Ectodermal cell (in vitro differentiated cells): ENCODE results near the gene MXRA7.
"Not testable (repeated sequence)": the region's sequence is repeated elsewhere in the genome, so short reads cannot be mapped to it uniquely, and the experiment has no call there.

Source experiments
- H3K27ac ChIP-seq: 2 replicates; pipeline ENCODE4 v1.7.0; 2013; ENCODE audit warnings: mild to moderate bottlenecking, low read depth, low read length; ENCODE audit not compliant: insufficient read depth, poor library complexity, severe bottlenecking
- H3K27me3 ChIP-seq: 2 replicates; pipeline ENCODE4 v1.7.0; 2013; ENCODE audit warnings: mild to moderate bottlenecking, low read length; ENCODE audit not compliant: insufficient read depth, control insufficient read depth, poor library complexity, severe bottlenecking
- H3K36me3 ChIP-seq: one replicate; pipeline ENCODE4 v1.7.0; 2013; ENCODE audit warnings: low read length; ENCODE audit not compliant: control insufficient read depth, insufficient read depth
- H3K4me1 ChIP-seq: one replicate; pipeline ENCODE4 v1.7.0; 2013; ENCODE audit warnings: low read length; ENCODE audit not compliant: control insufficient read depth, insufficient read depth
- H3K4me3 ChIP-seq: 2 replicates; pipeline ENCODE4 v1.7.0; 2013; ENCODE audit warnings: low read depth, low read length, control low read depth; ENCODE audit not compliant: insufficient read depth
- H3K9me3 ChIP-seq: 2 replicates; pipeline ENCODE4 v1.7.0; 2013; ENCODE audit warnings: mild to moderate bottlenecking, low read length, moderate library complexity; ENCODE audit not compliant: control insufficient read depth
- WGBS, 2 experiments: methylation state at CpG; one replicate each; pipeline ENCODE4 v1.1.7; 2013; ENCODE audit warnings: missing lambda C conversion rate in 2 of 2; 5-methylcytosine and 5-hydroxymethylcytosine counted together

MXRA7 gene

GRCh38 chr17:76726231-76726775, 15.5 kb upstream of the MXRA7 start, which contains the start of gene JMJD6:
Gene JMJD6, minus strand, starts transcription at chr17:76726606. Its CDS starts 131 bp downstream, at chr17:76726475.
- Histone ChIP-seq H3K9me3 (no peaks in the 10 kb centered on the region), H3K4me3 (peak within 1 kb of the TSS; percentile 77), H3K27ac (peak within 1 kb of the TSS; percentile 98), H3K27me3 (no peaks in the 10 kb centered on the region), H3K36me3 (peaks cover 6% of the 10 kb centered on the region), H3K4me1 (peaks cover 5% of the 10 kb centered on the region)
- WGBS, 2 experiments, result 0% methylated on average over 60 of the region's 60 CpGs

- H3K4me1 ChIP-seq, result peaks cover 5% of the 10 kb centered on the region
Observed at GRCh38 chr17:76725580-76726230, 14.9 kb upstream of the MXRA7 start.

GRCh38 chr17:76723812-76724211, 13.0 kb upstream of the MXRA7 start:
- Histone ChIP-seq H3K4me1 (peaks cover 5% of the 10 kb centered on the region), H3K27me3 (no peaks in the 10 kb centered on the region), H3K9me3 (no peaks in the 10 kb centered on the region), H3K27ac (no peak overlapping the region), H3K4me3 (no peak overlapping the region), H3K36me3 (peaks cover 20% of the 10 kb centered on the region)
- 95 to 98% methylated on average over 9 of the region's 9 CpGs for WGBS, 2 experiments

More at GRCh38 chr17:76725580-76726230, 14.9 kb upstream of the MXRA7 start:
- no peaks in the 10 kb centered on the region for H3K27me3 ChIP-seq
- peak overlapping the region; percentile 98 for H3K27ac ChIP-seq
- 17 to 18% methylated on average over 38 of the region's 38 CpGs for WGBS, 2 experiments
- H3K9me3 ChIP-seq, result no peaks in the 10 kb centered on the region
- H3K36me3 ChIP-seq, result peaks cover 5% of the 10 kb centered on the region
- peak overlapping the region; percentile 77 for H3K4me3 ChIP-seq

- WGBS, 2 experiments, result 93 to 97% methylated on average over 8 of the region's 8 CpGs
- H3K9me3 ChIP-seq, H3K27me3 ChIP-seq, H3K4me1 ChIP-seq, H3K27ac ChIP-seq, H3K4me3 ChIP-seq: not testable (repeated sequence)
- peaks cover 29% of the 10 kb centered on the region for H3K36me3 ChIP-seq
Observed at GRCh38 chr17:76722977-76723376, 12.2 kb upstream of the MXRA7 start.

- no peak overlapping the region for H3K4me3 ChIP-seq
- WGBS, 2 experiments, result 94% methylated on average over 8 of the region's 8 CpGs
- no peak overlapping the region for H3K27ac ChIP-seq
- H3K27me3 ChIP-seq, result no peaks in the 10 kb centered on the region
- no peaks in the 10 kb centered on the region for H3K9me3 ChIP-seq
- peaks cover 5% of the 10 kb centered on the region for H3K4me1 ChIP-seq
- H3K36me3 ChIP-seq, result peaks cover 33% of the 10 kb centered on the region
Observed at GRCh38 chr17:76722279-76722678, 11.5 kb upstream of the MXRA7 start.

DNA sequence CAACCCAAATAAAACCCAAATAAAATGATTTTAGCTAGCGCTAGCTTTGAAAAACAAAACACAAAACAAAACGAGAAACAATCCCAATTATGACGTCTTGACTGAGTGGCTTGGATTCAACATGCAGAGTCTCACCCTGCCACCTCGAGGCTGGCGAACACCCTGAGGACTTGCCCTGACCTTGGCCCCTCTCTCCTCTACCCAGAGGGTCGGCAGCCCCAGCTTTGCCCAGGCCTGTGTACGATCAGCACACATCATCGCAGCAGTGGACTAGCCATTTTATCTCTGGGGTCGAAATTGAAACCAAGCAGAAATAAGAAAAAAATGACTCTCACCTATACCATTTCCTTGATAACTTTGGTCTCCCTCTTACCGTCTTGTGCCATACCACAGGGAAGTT, 10.7 kb upstream of the MXRA7 start:
- peaks cover 36% of the 10 kb centered on the region for H3K36me3 ChIP-seq
- H3K27me3 ChIP-seq, result no peaks in the 10 kb centered on the region
- no peaks in the 10 kb centered on the region for H3K9me3 ChIP-seq
- no peak overlapping the region for H3K27ac ChIP-seq
- H3K4me3 ChIP-seq, result no peak overlapping the region
- H3K4me1 ChIP-seq, result peaks cover 5% of the 10 kb centered on the region
- WGBS, 2 experiments, result 95 to 98% methylated on average over 10 of the region's 10 CpGs

DNA sequence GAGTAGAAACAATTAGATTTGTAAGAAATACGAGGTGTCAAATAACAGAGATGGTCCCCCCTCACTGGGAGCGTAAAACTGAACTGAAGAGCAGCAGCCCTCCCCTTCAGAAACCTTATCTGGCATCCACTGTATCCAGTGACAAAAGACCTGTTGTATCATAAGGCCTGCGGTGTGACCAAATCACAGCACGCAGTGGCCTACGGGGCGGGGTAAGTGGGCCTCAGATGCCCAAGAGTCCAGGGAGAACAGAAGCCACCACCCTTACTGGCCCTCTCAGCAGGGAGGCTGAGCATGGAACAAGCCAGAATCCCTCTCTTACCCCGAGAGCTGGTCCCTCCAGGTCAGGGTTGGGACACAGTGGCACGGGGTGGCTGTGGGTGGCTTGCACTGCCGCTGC, 10.2 kb upstream of the MXRA7 start:
- 96 to 98% methylated on average over 9 of the region's 9 CpGs for WGBS, 2 experiments
- no peaks in the 10 kb centered on the region for H3K9me3 ChIP-seq
- H3K36me3 ChIP-seq, result peaks cover 36% of the 10 kb centered on the region
- H3K4me1 ChIP-seq, result peaks cover 5% of the 10 kb centered on the region
- no peak overlapping the region for H3K27ac ChIP-seq
- no peak overlapping the region for H3K4me3 ChIP-seq
- no peaks in the 10 kb centered on the region for H3K27me3 ChIP-seq

- 95 to 96% methylated on average over 9 of the region's 9 CpGs for WGBS, 2 experiments
- Histone ChIP-seq H3K9me3 (no peaks in the 10 kb centered on the region), H3K27me3 (no peaks in the 10 kb centered on the region), H3K27ac (no peak overlapping the region), H3K36me3 (peaks cover 36% of the 10 kb centered on the region), H3K4me3 (no peak overlapping the region), H3K4me1 (peaks cover under 1% of the 10 kb centered on the region)
Observed at GRCh38 chr17:76720211-76720610, 9.4 kb upstream of the MXRA7 start.

- Histone ChIP-seq H3K4me1 (no peaks in the 10 kb centered on the region), H3K27ac (no peak overlapping the region), H3K27me3 (no peaks in the 10 kb centered on the region), H3K9me3 (no peaks in the 10 kb centered on the region), H3K36me3 (peaks cover 32% of the 10 kb centered on the region), H3K4me3 (no peak overlapping the region)
- WGBS, 2 experiments, result 95 to 97% methylated on average over 16 of the region's 16 CpGs
Observed at GRCh38 chr17:76718516-76718915, 7.8 kb upstream of the MXRA7 start.

- 95 to 97% methylated on average over 5 to 6 of the region's 6 CpGs for WGBS, 2 experiments
- H3K9me3 ChIP-seq, result no peaks in the 10 kb centered on the region
- H3K4me1 ChIP-seq, result no peaks in the 10 kb centered on the region
- no peak overlapping the region for H3K4me3 ChIP-seq
- H3K27ac ChIP-seq, result no peak overlapping the region
- peaks cover under 1% of the 10 kb centered on the region for H3K27me3 ChIP-seq
- H3K36me3 ChIP-seq, result peaks cover 32% of the 10 kb centered on the region
Observed at GRCh38 chr17:76716839-76717215, 6.1 kb upstream of the MXRA7 start.
